OCI-M2 (cell line): ENCODE data around the gene C1orf52.
A peak's percentile ranks its signal among the peaks of the same experiment; 100 is the strongest.

Experiments used
- DNase-seq: peaks from one replicate; lab custom pipeline; 2025; ENCODE audit not compliant: unreplicated experiment; lab: John Stamatoyannopoulos, UW

C1orf52 gene

DNA sequence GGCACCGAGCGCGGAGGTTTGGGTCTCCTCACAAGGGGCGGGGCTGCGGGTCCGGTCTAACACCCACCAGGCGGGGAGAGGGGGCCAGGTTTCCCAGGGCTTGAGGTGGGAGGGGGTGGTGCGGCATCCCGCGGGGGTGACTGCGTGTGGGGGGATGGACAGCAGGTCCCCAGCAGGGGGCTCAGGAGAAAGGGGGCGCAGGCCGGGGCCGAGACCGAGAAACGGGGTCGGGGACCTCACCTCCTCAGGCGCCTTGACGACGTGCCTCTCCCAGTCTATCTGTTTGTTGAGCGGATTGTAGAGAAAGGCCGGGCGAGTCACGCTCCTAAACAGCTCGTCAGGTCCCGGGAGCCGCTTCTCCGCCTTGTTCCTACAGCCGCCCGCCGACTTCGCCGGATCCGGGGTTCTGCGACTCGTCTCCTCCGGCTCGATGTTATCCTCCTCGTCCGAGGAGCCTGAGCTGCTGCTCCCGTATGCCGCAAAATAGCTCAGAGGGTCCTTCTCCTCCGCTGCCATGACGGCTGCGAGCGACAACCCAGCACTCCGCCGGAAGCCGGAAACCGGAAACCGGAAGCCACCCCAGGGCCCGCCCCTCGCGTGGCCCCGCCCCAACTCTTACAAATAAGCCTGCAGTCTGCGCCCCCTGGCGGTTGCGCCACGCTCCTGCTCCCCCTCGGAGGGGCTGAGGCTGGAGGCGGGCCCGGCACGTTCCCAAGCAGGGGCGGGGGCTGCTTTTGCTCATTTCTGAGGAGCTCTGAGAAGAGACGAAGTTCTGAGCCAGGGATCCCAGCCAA lies at the start of gene C1orf52:
Gene C1orf52, minus strand, starts transcription at position 545 of the 794 bp plus-strand sequence. Its CDS starts 29 bp downstream, at position 516.
- DNase-seq, result peak; percentile 37

DNA sequence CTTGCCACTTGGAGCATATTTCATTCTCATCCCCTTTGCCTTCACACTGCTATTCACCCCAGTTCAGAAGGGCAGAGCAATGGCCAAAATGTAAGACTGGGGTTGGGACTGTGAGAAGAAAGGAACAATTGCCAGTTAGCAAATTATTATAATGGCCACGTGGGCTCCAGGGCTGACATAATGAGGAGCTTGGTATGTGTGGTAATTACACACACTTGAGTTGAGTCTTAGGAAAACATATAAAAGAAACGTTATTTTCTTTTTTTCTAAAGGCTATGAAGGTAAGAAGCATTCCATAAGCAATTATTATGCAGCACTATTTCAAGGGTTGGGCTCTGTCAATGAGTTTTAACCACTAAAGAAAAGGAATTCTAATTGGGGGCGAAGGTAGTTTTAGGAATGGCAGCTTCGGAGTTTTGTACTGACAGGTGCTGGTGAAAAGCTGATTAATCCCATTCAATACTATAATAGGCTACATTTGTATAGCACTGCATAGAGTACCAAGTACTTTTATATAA lies 49.4 kb upstream of the C1orf52 start:
- no peak for DNase-seq

DNA sequence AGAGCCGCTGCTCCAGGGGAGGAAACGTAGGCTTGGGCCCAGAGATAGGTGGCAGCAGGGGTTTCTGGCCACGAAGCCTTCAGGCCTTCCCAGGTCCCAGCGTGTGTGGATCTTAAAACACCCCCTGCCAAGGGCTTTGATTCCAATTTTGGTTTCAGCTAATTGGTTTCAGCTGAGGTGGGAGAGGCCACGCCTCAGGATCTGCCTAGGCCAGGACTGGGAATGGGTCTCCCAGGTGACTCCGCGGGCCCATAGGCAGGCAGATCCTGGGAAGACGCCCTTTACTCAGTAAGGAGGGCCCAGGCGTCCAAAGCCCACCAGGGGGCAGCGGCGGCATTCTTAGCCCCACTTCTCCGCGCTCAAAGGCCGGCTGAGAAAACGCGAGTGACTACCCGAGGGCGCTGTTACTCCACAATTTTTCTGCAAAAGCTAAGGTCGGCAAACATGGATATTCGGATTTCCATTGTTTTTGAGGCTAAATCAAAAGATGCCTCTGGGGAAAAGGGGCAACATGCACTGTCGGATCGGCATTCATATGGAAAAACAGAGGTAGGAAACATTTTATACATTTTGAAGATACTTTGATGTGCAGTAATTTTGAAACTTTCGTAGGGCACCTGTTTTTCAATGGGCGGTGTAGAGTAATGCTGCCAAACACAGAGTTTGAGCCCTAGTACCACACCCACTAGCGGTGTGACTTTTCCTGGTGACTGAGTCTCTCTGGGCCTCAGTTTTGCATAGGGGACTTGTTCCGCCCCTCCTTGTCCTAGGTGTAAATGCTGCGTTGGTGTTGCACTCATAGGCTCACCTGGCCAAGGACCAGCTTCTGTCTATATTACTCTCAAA lies 48.7 kb upstream of the C1orf52 start:
- peak; percentile 52 for DNase-seq

DNA sequence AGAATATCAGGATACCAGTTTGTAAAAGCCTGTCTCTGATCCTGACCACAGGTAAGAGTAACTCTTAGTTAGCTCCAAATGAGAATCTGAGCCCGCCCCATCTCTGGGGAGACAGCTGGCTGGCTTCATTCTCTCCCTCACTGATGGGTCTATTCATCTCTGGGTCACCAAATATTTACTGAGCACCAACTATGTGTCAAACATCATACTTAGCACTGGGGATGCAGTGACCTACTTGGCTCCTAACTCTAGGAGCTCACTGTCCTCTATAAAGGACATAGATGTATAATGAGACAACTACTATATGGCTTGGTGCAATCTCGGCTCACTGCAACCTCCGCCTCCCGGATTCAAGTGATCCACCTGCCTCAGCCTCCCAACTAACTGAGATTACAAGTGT lies 46.8 kb upstream of the C1orf52 start:
- no peak for DNase-seq

DNA sequence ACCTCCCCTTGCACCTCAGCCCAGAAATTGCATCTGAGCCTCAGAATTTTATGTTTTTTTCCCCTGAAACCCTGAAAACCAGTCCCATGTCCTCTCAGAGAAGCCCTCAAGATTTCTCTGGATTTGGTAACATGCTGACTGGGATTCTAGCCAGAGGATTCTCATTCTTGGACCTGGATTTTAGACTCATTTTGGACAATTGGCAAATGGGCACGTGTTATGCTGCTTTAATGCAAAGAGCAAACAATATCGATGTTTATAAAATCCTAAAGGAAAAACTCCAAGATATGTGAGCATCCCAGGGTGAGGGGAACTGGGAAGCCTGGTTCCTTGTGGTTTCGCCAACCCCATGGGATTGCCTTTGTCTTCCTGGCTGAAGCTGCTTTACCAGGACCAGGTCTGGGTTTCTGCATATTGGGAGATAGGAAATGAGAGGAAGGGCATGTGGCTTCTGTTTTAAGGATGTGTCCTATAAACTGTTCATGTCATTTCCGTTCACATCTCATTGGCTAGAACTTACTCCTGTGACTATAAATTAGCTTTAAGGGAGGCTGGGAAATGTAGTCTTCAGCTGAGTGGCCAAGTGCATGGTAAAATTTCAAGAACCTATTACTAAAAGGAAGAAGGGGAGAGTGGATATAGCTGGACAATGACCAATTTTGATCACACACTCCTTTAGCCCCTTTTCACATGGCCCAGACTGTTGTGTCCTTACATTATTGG lies 44.1 kb upstream of the C1orf52 start:
- DNase-seq, result no peak

DNA sequence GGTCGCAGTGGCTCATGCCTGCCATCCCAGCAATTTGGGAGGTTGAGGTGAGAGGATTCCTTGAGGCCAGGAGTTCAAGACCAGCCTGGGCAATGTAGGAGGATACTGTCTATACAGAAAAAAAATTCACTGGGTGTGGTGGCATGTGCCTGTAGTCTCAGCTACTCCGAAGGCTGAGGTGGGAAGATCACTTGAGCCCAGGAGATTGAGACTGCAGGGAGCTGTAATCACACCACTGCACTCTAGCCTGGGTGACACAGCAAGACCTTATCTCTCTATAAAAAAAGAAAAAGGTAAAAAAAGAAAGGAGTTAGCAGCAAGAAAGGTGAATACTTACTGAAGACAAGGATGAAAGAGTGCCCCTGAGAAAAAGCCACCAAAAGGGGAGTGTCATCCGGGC lies 40.7 kb upstream of the C1orf52 start:
- no peak for DNase-seq

DNA sequence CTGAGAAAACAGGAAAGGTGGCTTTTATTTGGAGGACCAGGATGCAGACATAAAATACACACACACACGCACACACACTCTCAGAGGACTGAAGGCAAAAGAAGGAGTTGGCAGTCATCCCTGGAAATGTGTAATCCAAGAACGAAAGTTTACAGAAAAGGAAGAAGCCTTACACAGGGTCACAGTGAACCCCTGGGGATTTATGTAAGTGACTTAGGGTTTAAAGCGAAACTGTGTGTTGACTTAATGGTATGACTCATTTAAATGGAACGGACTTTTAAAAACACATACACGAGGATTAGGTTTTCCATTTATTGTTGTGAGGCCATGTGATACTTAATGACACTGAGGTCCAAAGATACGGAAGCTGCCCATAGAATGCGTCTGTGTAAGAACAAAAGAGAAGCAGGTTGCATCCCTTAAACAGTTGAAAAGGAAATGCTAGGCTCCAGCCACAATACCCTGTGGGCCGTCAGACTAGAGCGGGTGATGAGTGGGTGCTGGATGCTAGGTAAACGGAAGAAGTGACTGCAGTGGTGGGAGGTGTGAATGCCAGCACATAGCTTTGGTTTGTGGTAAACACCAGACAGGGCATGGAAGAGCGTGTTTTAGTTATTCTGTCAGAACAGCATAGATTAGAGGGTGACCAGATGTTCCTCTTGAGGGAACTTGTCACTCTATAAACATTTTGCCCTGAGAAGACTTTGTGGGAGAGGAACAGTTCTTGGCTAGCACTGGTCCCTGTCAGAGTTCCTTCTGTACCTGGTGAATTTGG lies 38.6 kb upstream of the C1orf52 start:
- no peak for DNase-seq

DNA sequence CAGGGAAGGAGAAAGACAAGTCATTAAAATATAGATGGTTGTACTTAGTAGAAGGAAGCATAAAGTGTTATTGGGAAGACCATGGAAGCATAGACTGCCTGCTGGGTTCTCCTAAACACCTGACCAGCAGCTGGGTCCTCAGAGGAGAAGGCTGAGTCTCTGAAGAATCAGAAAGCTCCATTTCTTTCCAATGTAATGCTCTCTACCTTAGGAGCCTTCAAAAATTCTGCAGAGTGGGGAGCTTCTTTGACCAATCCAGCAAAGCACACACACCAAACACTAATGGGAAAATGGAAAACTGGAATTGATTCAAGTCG lies 38.0 kb upstream of the C1orf52 start:
- DNase-seq, result no peak

DNA sequence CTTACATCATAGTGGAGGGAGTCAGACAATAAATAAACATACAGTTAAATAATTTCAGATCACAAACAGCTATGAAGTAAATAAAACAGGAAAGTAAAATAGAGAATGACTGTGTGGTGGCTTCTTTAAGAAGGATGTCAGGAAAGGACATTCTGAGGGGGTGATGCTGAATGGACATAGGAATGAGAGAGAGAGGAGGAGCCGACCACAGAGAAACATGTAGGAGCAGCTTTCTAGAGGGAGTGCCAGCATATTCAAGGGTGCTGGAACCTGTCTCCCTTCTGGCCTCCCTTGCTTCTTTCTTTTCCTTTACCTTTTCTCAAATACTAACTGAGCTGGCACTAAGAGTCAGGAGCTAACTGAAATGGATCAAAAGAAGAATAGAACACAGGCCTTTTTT lies 37.5 kb upstream of the C1orf52 start:
- DNase-seq, result no peak

DNA sequence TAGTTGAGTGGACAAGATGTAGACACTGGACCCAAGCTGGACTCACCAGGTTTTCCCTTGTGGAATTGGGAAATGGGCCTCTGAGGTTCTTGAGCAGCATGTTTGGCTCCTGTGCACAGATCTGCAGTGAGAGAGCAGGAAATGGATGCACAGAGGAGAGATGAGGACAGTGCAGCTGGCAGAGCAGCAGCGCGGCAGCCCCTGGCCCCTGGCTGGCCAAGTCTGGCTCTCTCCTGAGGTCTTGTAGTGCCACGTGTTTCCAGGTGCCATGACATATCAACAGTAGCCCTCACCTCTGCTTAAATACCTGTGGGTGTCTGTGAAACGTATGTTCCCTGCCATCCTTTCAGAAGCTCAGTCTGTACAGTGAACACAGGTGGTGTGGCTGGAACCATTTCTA lies 36.2 kb upstream of the C1orf52 start:
- DNase-seq, result no peak

DNA sequence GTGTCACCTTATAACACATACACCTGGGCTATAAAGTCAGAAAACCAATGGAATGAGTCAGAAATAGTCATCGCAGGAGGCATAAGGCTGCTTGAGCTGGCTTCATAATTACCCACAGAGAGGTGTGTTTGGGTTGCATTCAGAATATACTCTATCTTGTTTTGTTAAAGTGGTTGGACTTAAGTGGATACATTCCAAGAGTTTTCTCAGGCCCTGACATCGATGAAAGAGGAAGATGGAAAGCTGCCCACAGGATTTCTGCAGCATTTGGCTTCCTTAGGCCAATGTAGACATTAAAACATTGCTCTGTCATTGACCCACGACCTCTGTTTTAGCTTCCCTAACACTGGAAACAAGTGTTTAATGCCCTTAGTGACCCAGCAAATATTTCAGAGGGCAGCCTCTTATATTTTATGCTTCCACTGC lies 35.6 kb upstream of the C1orf52 start:
- no peak for DNase-seq

DNA sequence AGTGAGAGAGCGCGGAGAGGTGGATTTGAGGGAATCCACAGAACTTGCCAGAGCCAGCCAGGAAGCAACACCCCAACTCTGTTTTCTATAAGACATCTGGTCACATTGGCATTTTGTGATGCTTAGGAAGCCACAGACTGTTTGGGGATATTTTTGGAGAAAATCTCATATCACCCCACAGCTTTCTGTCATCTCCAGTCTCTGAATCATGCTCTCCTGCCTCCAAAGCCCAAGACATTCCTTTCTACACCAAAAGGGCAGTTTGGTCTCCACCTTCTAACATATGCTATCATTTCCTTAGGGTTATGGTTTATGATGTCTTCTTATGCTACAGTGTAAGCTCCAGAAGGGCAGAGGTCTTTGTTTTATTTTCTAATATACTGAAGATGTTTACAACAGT lies 31.4 kb upstream of the C1orf52 start:
- DNase-seq, result no peak

DNA sequence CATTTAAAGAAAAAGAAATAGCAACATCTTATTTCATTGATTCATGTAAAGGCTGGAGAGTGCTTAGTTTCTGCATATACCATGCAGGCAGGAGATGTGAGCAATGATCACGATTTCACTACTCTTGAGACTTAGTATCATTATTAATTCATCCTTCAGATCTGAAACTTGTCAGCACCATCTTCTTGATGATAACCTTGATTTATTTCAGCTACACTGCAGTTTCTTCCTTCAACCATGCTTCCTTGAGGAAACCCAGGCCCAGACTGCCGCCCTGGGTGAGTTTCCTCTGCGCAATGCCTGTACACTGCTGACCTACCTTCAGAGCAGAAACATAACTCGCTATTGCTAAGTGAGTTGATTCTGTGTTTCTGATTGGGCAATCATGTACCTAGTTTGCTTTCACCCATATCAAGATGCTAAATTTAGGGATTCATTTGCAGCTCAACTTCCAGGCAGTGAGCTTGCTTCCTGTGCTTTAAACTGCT lies 30.4 kb upstream of the C1orf52 start:
- no peak for DNase-seq

DNA sequence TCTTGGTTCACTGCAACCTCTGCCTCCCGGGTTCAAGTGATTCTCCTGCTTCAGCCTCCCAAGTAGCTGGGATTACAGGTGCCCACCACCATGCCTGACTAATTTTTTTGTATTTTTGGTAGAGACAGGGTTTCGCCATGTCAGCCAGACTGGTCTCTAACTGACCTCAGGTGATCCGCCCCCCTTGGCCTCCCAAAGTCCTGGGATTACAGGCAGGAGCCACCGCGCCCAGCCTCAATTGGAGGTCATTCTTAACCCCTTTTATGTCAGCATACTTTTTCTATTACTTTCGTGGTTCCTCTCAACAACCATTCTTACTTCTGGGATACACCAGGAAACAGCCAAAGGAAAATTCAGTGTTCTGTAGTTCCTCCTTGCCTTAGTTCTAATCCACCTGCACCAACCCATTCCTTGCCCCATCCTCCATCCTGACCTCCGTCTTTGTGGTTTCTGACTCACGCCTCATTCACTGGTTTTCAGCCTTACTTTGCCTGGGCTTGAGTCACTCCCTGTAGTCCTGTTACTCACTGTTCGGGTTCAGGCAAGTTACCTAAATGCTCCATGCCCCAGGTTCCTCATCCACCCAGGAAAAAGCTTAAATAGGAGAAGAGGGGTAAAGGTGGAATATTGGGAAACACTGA lies 29.9 kb upstream of the C1orf52 start:
- DNase-seq, result no peak

DNA sequence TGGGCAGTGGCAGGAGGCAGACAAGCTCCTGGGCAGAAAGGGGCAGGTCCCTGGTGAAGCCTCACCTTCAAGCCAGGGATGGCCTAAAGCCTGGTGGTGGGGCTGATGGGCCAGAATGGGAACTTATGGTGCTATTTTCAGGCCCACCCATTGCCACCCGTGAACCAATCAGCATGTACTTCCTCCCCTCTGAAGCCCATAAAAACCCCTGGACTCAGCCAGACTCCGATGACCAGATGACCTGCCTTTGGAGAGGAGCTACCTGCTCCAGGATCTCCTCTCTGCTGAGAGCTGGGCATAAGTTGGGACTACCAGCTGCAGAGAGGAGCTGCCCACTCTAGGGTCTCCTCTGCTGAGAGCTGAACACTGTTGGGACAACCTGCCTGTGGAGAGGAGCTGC lies 24.7 kb upstream of the C1orf52 start:
- DNase-seq, result no peak

DNA sequence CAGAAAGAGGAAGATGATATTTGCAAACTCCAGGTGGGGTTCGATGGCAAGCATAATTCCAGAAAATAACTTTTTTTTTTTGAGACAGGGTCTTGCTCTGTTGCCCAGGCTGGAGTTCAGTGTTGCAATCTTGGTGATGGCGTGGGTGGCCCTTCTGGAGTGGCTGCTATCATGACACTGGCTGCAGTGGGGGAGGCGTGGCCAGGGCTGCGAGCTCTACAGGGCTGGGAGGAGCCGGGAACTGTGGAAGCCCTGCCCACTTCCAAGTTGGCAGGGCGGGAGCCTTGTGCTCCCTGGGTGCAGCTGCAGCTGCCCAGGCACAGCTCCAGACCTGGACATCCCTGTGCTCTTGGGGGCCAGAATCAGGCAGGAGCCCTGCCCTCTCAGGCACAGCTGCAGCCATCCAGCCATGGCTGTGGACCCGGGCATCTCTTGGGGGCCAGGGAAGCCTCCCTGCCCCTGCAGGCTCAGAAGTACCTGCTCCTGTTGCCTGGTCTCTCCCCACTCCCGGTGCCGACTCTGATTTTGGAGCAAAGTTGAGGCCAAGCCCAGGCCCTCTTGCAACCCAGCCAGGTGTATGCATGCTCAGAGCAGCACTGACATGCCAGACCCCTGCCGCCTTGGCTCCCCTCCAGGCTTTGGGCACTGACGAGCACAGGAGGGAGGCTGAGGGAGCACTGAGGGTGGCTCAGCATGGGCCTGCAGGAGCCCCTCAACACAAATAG lies 24.2 kb upstream of the C1orf52 start:
- DNase-seq, result no peak

DNA sequence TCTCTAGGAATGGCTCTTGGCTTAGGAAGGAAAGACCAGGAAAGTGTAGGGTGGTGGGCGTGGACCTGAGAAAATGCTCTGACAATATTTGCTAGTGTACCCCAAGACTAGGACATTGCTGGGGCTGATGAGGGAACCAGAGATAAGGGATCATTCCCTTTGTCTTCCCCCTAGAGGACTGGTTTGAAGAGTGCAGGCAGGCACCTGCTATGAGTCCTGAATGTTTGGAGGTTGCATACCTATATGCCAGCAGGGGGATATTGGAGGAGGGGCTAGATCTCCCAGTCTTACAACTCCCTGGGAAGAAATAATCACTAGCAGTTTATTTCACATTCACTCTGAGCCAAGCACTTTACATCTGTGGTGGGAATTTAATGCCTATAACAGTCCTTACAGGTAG lies 23.0 kb upstream of the C1orf52 start:
- no peak for DNase-seq

DNA sequence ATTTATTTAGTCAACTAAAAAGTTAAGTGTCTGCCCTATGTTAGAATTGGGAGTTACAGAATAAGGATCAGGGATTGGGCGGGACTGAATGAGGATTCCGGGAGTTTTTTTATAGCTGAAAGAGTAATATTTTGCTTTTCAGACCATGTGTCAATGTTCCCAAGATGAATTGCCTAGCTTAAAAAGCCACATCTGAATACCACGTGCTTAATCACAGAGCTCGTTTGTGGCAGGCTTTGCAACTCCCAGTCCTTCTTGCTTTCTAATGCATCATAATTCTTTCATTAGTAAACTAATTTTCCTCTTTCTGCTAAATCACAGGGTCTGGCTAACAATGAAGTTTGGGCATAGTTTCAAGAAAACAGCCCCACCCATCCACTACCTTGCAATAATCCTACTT lies 21.2 kb upstream of the C1orf52 start:
- no peak for DNase-seq

DNA sequence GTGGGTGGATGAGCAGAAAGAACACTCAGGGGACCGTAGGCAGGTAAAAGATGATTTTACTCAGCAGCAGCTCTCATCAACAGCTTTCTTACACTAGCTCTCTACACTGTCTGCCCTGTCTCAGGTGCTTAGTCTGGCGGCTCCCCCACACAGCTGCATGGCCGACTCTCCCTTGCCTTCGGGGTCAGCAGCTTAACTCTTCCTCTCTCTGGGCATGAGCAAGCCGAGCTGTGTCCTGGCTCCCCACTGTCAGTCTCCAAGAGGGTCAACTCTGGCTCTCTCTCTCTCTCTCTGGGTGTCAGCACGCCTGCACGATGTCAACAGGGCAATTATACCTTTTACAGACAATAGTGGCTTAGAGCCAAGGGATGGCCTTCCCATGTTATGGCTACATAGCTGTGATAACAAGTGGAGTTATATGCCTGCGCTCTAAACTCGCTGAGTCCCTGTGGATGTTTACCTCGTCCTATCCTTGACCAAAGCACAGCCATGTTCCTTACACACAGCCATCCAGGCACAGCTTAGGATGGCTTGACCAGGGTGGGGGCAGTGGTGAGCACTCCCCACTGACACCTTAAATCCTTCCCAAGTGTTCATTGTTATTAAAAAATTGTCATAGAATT lies 20.1 kb upstream of the C1orf52 start:
- DNase-seq, result no peak
